ENCODE results near the gene RASA3.

RASA3 gene

GRCh38 chr13:114073881-114074612 is 58.4 kb downstream of the RASA3 start:
- Histone ChIP-seq H3K4me2 (ENCODE audit: low read depth, low read length) (no peak overlapping the region), H3K36me3 (replicated peaks; ENCODE audit: insufficient read depth, low read length) (0 out of 2 replicates have a peak, but pooled peaks cover 7% of the 10 kb centered on the region), H3K9ac (ENCODE audit: low read length) (no peak overlapping the region), H3K27ac (ENCODE audit: low read length) (no peak overlapping the region), H3K4me3 (ENCODE audit: low read length) (no peak overlapping the region), H2AFZ (ENCODE audit: low read length) (no peak overlapping the region), H4K20me1 (ENCODE audit: insufficient read depth, low read length) (no peaks in the 10 kb centered on the region), H3K9me3 (replicated peaks; ENCODE audit: insufficient read depth, low read length) (no peaks in the 10 kb centered on the region), H3F3A (ENCODE audit: insufficient read depth, low read length) (0 out of 2 replicates have a peak, but pooled peaks cover 8% of the 10 kb centered on the region), H3K27me3 (replicated peaks; ENCODE audit: insufficient read depth, low read length) (no peaks in the 10 kb centered on the region), H3K79me2 (ENCODE audit: low read length) (peaks cover 77% of the 10 kb centered on the region), H3K4me1 (ENCODE audit: low read length) (peaks cover 2% of the 10 kb centered on the region), H3K9me2 (replicated peaks; ENCODE audit: insufficient read depth, low read length) (no peaks in the 10 kb centered on the region)
- DNase-seq, result no peak
- TF ChIP-seq EZH2 (optimal IDR thresholded peaks at IDR 0.05; ENCODE audit: low read depth, low read length), result no peak
- TF ChIP-seq, protein P1, sequence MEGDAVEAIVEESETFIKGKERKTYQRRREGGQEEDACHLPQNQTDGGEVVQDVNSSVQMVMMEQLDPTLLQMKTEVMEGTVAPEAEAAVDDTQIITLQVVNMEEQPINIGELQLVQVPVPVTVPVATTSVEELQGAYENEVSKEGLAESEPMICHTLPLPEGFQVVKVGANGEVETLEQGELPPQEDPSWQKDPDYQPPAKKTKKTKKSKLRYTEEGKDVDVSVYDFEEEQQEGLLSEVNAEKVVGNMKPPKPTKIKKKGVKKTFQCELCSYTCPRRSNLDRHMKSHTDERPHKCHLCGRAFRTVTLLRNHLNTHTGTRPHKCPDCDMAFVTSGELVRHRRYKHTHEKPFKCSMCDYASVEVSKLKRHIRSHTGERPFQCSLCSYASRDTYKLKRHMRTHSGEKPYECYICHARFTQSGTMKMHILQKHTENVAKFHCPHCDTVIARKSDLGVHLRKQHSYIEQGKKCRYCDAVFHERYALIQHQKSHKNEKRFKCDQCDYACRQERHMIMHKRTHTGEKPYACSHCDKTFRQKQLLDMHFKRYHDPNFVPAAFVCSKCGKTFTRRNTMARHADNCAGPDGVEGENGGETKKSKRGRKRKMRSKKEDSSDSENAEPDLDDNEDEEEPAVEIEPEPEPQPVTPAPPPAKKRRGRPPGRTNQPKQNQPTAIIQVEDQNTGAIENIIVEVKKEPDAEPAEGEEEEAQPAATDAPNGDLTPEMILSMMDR (IDR thresholded peaks at IDR 0.05; ENCODE audit: low read length), result no peak
- TF ChIP-seq EZH2phosphoT487 (IDR thresholded peaks at IDR 0.05; ENCODE audit: low read length), result no peak

DNA sequence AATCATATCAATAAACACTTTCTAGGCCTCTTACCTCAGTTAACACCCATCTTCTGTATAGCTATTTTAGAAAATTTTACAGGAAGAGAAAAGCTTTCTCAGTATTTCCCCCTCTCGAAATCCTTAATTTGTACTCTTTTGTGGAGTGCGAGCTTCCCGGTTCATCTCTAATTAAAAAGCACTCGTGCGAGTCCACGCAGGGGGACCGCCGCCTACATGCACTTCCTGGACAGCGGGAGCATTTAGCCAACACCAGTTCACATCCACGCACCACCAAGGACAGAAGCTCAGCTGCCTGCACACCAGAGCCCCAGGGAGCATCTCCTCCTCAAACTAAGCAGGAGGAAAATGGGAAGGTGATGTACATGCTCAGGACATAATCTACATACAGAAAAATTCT is 60.0 kb downstream of the RASA3 start:
- Histone ChIP-seq H3K27me3 (replicated peaks; ENCODE audit: insufficient read depth, low read length) (no peaks in the 10 kb centered on the region), H3F3A (ENCODE audit: insufficient read depth, low read length) (peaks cover 24% of the 10 kb centered on the region), H3K27ac (ENCODE audit: low read length) (no peak overlapping the region), H3K36me3 (replicated peaks; ENCODE audit: insufficient read depth, low read length) (0 out of 2 replicates have a peak, but pooled peaks cover 7% of the 10 kb centered on the region), H2AFZ (ENCODE audit: low read length) (no peak overlapping the region), H3K4me1 (ENCODE audit: low read length) (peaks cover 18% of the 10 kb centered on the region), H3K9ac (ENCODE audit: low read length) (no peak overlapping the region), H4K20me1 (ENCODE audit: insufficient read depth, low read length) (no peaks in the 10 kb centered on the region), H3K9me3 (replicated peaks; ENCODE audit: insufficient read depth, low read length) (no peaks in the 10 kb centered on the region), H3K4me2 (ENCODE audit: low read depth, low read length) (no peak overlapping the region), H3K4me3 (ENCODE audit: low read length) (no peak overlapping the region), H3K79me2 (ENCODE audit: low read length) (peaks cover 66% of the 10 kb centered on the region), H3K9me2 (replicated peaks; ENCODE audit: insufficient read depth, low read length) (no peaks in the 10 kb centered on the region)
- TF ChIP-seq, protein P1 (IDR thresholded peaks at IDR 0.05; ENCODE audit: low read length), result no peak
- TF ChIP-seq EZH2 (optimal IDR thresholded peaks at IDR 0.05; ENCODE audit: low read depth, low read length) (no peak), EZH2phosphoT487 (IDR thresholded peaks at IDR 0.05; ENCODE audit: low read length) (no peak)
- DNase-seq, result no peak

GRCh38 chr13:114071991-114072390 is 60.4 kb downstream of the RASA3 start:
- Histone ChIP-seq H2AFZ (ENCODE audit: low read length) (no peak overlapping the region), H3K27me3 (replicated peaks; ENCODE audit: insufficient read depth, low read length) (no peaks in the 10 kb centered on the region), H3F3A (ENCODE audit: insufficient read depth, low read length) (peaks cover 27% of the 10 kb centered on the region), H3K9ac (ENCODE audit: low read length) (no peak overlapping the region), H3K9me2 (replicated peaks; ENCODE audit: insufficient read depth, low read length) (no peaks in the 10 kb centered on the region), H3K9me3 (replicated peaks; ENCODE audit: insufficient read depth, low read length) (no peaks in the 10 kb centered on the region), H3K4me3 (ENCODE audit: low read length) (no peak overlapping the region), H3K36me3 (replicated peaks; ENCODE audit: insufficient read depth, low read length) (0 out of 2 replicates have a peak, but pooled peaks cover 7% of the 10 kb centered on the region), H4K20me1 (ENCODE audit: insufficient read depth, low read length) (no peaks in the 10 kb centered on the region), H3K4me2 (ENCODE audit: low read depth, low read length) (no peak overlapping the region), H3K4me1 (ENCODE audit: low read length) (peaks cover 20% of the 10 kb centered on the region), H3K79me2 (ENCODE audit: low read length) (peaks cover 61% of the 10 kb centered on the region), H3K27ac (ENCODE audit: low read length) (no peak overlapping the region)
- TF ChIP-seq EZH2 (optimal IDR thresholded peaks at IDR 0.05; ENCODE audit: low read depth, low read length) (no peak), EZH2phosphoT487 (IDR thresholded peaks at IDR 0.05; ENCODE audit: low read length) (no peak)
- TF ChIP-seq, protein P1 (IDR thresholded peaks at IDR 0.05; ENCODE audit: low read length), result no peak
- DNase-seq, result no peak

Measured in MM.1S (cell line).